Stimulated activated CD4-positive, alpha-beta T cell treated with anti-CD3 and anti-CD28 coated beads, Interleukin-1b, Interleukin-23, amount 100 ng/mL, for 48 hours (primary cell): ENCODE measurements around the gene CFAP58.
"Not testable (repeated sequence)": the region's sequence is repeated elsewhere in the genome, so short reads cannot be mapped to it uniquely, and the experiment has no call there.

Source experiments
- DNase-seq: peaks from one replicate; pipeline ENCODE4 v3.0.0-alpha.2; 2020

Gene CFAP58

DNA sequence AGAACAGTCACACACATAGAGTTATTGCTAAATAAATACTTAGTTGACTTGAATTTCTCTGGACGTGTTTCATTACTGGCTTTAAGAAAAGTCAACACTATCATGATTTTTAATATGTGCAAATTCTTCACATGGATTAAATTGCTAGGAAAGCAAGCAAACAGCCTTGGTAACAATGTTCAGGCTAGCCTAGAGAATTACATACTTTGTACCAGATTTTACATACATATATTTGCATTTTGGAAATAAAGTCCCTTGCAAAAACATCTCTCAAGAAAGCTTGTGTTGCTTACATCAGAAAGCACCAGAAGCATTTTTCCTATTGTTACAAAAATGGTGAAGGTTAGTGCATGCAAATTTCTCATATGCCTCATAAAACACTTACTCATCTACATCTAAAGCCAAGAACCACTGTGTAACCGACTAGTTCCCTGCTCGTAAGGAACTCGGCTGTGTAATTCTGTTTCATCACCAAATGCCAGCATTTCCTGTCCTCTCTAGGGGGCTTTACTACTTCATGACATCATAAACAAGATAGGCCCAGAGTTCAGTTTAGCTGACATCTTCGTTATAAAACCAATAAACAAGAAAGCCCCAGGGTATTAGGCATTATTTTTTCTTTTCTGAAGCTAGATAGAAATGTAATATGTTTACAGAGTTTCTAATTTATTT, 87.8 kb downstream of the CFAP58 start:
- no peak for DNase-seq

DNA sequence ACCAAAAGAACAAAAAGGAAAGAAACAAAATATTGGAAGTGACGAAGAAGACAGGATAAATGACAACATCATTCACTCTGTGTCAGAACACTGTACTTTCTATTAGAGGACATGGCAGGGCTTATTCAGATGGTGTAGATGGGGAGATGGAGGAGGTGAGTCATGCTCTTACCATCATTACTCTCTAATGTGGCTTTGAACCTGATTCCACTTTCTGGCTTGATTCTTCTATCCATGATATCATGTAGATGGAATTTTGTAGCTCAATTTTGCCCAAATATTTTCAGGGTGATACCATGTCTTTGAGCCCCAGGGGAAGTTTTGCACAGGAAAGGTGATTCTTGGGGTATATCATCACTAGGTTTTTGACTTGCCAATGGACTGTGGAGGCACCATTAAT, 91.7 kb downstream of the CFAP58 start:
- no peak for DNase-seq

DNA sequence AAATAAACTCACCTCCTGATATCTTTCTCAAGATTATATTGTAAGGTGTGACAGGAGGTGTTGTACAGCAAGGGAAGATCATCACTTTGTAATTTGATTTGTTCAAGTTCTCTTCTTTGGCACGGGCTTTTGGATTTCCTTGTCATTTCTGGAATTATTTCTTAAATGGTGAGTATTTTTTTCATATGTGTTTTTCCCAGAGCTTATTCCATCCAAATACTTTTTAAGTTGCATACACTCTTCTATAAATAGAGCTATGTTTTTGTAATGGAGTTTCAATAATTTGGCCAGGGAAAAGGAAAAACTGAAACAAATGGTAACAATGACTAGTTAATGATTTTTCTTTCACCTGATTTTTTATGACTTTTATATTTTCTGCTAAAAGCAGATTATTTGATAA, 92.5 kb downstream of the CFAP58 start:
- DNase-seq, result no peak

- no peak for DNase-seq
Observed at GRCh38 chr10:104447331-104447730, 93.7 kb downstream of the CFAP58 start.

- DNase-seq, result no peak
Observed at GRCh38 chr10:104447906-104448305, 94.3 kb downstream of the CFAP58 start.

DNA sequence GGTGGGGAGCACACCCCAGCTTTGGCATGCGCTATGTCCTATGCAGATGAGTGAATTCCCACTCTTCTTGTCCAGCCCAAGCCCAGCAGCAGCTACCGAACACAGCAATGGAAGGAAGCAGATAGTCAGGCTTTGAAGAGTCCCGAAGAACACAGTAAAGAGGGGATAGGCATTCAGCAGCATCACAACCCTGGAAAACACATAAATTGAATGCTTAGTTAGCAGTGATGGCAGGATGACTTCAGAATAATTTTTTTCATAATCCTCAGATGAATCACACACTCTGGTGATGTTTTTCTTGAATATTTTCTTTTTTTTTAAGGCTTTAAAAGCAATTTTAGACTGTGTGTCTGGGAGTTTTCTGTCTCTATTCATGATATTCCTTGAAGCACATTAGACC, 95.8 kb downstream of the CFAP58 start:
- no peak for DNase-seq

- DNase-seq, result no peak
Observed at GRCh38 chr10:104450490-104450889, 96.9 kb downstream of the CFAP58 start.

DNA sequence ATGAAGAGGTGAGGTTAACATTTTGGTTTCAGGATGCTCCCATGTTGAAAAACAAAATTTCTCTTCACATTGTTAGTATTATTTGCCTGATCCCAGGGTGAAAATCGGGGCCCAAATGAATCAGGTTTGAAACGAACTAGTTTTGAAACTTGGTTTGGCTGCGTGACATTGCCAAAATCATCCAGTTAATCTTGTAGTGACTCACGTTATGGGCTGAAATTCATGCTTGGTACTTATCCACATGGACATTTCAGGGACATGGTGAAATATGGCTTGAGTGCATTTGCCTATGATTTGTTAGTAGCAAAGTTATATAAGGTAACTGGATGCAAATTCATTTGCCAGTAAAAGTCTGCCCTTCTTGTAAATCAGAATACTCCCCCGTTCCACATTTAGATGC, 97.3 kb downstream of the CFAP58 start:
- no peak for DNase-seq

DNA sequence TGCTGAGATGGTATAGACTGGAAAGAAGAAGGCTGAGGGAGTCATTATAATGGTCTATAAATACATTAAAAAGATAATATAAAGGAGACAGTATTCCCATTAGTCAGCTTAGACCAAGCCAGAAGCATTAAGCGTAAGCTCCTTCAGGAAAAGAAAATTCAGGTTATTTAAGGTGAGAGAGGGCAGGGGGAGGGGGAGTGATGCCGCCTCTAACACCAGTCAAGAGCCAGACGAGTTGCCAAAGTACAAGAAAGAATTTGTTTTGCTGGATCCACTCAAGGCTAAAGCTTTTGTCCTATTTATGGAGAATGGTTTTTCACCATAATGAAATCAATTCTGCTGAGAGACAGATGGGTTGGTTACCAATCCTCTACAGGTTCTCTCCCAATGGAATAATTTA, 99.3 kb downstream of the CFAP58 start:
- no peak for DNase-seq

DNA sequence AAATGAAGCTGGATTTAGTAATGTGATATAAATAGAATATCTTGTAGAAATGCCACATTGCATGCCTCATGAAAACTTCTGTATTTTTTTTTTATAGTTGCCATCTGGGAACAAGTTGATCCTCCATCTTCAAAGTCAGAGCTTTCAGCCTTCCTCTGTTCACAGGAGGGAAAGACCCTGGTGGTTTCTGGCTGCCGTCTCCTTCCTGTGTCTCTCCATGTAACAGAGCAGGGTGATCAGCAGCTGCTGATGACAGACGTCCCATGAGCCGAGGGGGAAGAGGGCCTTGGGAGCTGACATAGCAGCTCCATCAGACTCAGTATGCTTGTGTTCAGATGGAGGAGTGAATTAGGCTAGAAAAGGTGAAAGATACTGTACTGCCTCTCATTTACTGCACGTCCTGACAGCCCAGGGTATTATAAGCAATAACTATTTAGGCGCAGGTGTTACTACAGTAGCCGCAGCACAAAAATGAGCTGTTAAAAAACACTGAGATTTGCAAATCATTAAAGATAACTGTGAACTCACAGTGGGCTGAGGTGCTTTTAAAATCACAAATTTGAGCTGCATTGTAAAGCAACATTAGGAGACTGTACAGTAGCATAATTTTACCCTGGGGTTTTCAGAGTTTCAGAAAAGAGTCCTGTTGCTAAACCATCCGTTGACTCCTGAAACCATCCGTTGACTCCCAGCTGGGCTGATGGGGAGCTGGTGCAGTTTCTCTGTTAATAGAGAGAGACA, 103.3 kb downstream of the CFAP58 start:
- DNase-seq, result no peak

- no peak for DNase-seq
Observed at GRCh38 chr10:104457543-104457828, 103.9 kb downstream of the CFAP58 start.

GRCh38 chr10:104465575-104465974, 111.9 kb downstream of the CFAP58 start:
- DNase-seq, result not testable (repeated sequence)

- DNase-seq, result not testable (repeated sequence)
Observed at GRCh38 chr10:104468818-104469217, 115.2 kb downstream of the CFAP58 start.

DNA sequence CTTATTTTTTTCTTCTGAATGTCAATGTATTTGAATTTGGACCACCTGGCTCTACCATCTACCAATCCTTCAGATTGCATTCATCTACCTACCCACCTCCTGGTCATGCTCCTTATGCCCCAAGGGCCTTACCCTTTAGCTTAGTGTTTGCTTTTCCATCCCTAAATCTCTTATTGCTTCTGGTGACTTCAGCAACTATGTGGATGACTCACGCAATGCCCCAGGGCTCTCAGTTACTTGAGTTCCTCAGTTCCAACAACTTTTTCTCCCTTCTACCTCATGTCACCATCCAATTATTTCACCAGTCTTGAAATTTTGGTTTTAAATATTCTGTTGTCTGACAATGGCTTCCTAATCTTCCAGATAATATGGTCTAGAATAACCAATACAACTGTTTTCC, 118.9 kb downstream of the CFAP58 start:
- DNase-seq, result no peak

DNA sequence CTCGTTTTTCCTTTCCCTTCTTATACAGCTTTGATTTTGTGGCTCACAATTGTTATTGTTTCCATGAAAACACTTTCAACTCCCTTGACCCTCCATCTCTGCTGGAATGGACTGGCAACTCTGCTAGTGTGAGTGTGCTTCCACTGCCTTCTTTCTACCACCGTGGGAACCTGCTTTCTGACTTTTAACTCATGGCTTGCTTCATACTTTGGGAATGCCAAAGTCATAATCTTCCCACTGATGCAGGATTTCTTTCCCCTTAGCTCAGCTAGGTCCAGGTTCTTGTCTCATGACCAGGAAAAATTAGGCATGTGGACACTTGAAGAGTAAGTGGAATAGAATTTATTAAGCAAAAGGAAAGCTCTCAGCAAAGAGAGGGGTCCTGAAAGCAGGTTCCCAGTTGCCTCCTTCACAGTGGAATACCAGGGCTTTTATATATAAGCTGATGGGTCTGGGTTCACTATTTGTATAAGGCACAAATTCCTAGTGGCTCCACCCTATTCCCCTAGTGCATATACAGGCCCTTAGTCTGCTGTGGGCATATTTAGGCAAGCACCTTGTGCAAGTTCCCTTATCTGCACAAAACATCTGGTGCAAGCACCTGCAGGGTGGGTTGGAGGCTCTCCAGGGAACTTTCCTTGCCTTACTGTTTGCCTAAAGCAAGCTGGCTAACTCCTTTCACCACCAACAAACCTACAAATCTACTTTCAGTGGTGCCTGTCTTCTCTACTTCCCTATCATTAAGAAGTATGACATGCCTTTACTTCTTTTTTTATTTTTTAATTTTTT, 119.5 kb downstream of the CFAP58 start:
- DNase-seq, result no peak

GRCh38 chr10:104478380-104478779, 124.7 kb downstream of the CFAP58 start:
- no peak for DNase-seq

- no peak for DNase-seq
Observed at GRCh38 chr10:104479906-104480593, 126.4 kb downstream of the CFAP58 start.

- no peak for DNase-seq
Observed at GRCh38 chr10:104480797-104481196, 127.2 kb downstream of the CFAP58 start.

DNA sequence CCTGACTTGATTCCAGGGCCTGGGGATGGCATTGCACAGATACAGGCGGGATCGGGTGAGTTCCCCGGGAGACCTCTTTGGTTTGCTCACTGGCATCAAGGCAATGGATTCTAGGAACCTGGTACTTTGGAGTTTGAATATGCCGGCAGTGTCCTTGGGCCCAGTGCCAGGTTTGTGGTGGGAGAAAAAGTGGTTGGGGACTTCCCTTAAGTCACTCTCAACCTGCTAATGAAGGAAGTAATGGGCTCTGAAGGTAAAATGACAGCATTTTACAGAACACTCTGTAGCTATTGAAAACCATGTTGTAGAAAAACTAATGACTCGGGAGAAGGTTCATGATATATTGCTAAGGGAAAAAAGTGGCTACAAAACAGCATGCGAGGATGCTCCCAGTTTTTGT, 129.9 kb downstream of the CFAP58 start:
- DNase-seq, result no peak

GRCh38 chr10:104485632-104486031, 132.0 kb downstream of the CFAP58 start:
- no peak for DNase-seq

- DNase-seq, result no peak
Observed at GRCh38 chr10:104486803-104487202, 133.2 kb downstream of the CFAP58 start.

DNA sequence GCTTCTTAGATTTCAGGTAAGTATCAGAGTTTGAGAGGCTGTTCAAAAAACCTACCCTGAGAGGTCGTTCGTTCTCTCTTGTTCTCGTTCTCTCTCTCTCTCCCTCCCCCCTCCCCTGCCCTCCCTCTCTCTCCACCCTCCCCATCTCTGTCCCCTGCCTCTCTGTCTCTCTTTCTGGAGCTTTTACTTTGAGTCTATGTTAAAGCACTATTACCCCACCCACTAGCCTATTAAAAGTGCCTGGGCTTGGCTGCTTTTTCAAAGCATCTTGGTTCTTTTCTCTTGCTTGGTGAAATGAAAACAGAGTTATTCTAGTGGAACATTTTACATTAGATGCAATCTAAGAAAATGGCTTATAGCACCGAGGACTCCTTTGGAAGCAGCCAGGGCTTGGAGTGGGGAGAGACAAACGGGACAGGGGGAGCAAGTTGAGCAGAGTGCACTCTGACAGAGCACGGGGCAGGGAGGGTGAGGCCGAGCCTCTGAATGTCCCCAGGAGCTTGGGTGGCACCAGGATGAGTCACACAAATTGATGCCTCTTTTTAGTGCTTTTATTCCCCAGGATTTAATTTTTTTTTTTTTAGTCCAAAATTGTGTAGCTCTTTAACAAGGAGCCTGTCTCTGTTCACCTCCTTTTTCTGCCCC, 134.3 kb downstream of the CFAP58 start:
- DNase-seq, result no peak

- DNase-seq, result no peak
Observed at GRCh38 chr10:104488439-104488832, 134.8 kb downstream of the CFAP58 start.
